ENCODE results near the gene SLC25A45. TPM values are rescaled to one million over a fixed set of nuclear protein-coding genes. Genes with fewer than 3 reads are reported as not detected.
A peak's percentile ranks its signal among the peaks of the same experiment; 100 is the strongest.

SLC25A45 gene
- total and polyA plus RNA-seq, 2 donors (not counting 1 experiment from before 2014, with no cell fraction given), result 16.4 to 80.6 TPM

- WGBS (ENCODE audit: insufficient coverage), result 44% methylated on average over 1 of the region's 6 CpGs
- Histone ChIP-seq H3K79me2 (ENCODE audit: control insufficient read depth, insufficient read depth, low read length) (peaks cover 73% of the 10 kb centered on the region), H3K4me3 (ENCODE audit: control extremely low read depth in 1 of 5, extremely low read depth in 1 of 5, insufficient read depth in 1 of 5, low read depth in 2 of 5, low read length in 4 of 5) (peak overlapping the region; percentile 5 to 55 (median 32)), H3K4me2 (replicated peaks; ENCODE audit: low read depth, low read length, poor library complexity, severe bottlenecking) (peak overlapping the region; percentile 94), H3K36me3 (replicated peaks in 1 of 2; ENCODE audit: control extremely low read depth in 1 of 2, control insufficient read depth in 1 of 2, extremely low read depth in 1 of 2, insufficient read depth in 2 of 2, low read length in 1 of 2) (peaks cover 1 to 19% of the 10 kb centered on the region in 2 experiments), H3K27me3 (replicated peaks in 1 of 4; ENCODE audit: control extremely low read depth in 1 of 4, control insufficient read depth in 3 of 4, insufficient read depth in 4 of 4, low read length in 3 of 4) (no peaks in the 10 kb centered on the region), H3K9ac (ENCODE audit: low read length) (peak overlapping the region; percentile 56), H2AFZ (ENCODE audit: insufficient read depth, low read depth, low read length, poor library complexity, severe bottlenecking) (peak overlapping the region; percentile 33), H3K9me3 (ENCODE audit: control extremely low read depth in 1 of 3, control insufficient read depth in 2 of 3, insufficient read depth in 1 of 3, low read length in 2 of 3) (no peaks in the 10 kb centered on the region), H4K20me1 (ENCODE audit: control insufficient read depth, insufficient read depth, low read length, poor library complexity, severe bottlenecking) (no peaks in the 10 kb centered on the region), H3K27ac (ENCODE audit: low read length in 2 of 2) (peak overlapping the region; percentile 87 to 97), H3K4me1 (ENCODE audit: control insufficient read depth in 2 of 2, insufficient read depth in 2 of 2, low read length in 2 of 2) (peaks cover 67 to 73% of the 10 kb centered on the region in 2 donors)
- Mint-ChIP-seq H3K4me3 (peak overlapping the region; percentile 82), H3K4me1 (peaks cover 83% of the 10 kb centered on the region), H3K27ac (peak overlapping the region; percentile 93), H3K27me3 (no peaks in the 10 kb centered on the region), H3K9me3 (ENCODE audit: insufficient read depth) (no peaks in the 10 kb centered on the region)
- intact Hi-C loops (cut with micrococcal nuclease), result loop anchor here (1.0 kb wide), 2 partner anchors 9 to 11 kb away; no protein-coding TSS in a partner anchor
- DNase-seq (peak; percentile 55), ATAC-seq (ENCODE audit: low read depth) (no peak)
- ChIA-PET CTCF (interaction anchor here (1.4 to 1.6 kb wide), 2 partner anchors 14 to 67 kb away, joined by 6 to 10 read pairs; no protein-coding TSS in a partner anchor), POLR2A (interaction anchor here (0.7 to 7.5 kb wide), 9 partner anchors 9 to 76 kb away, joined by 3 to 69 read pairs (median 7); partner anchors contain the start of gene MALAT1)
- TF ChIP-seq EZH2 (IDR thresholded peaks at IDR 0.05; ENCODE audit: borderline replicate concordance, insufficient read depth, low read depth, low read length, poor library complexity, severe bottlenecking) (no peak), CTCF (IDR thresholded peaks at IDR 0.05) (no peak)
Observed at GRCh38 chr11:65430406-65431217, 48.2 kb upstream of the SLC25A45 start.

Measured in B cell (primary cell).